ENCODE results near the gene AADACL3.
"Not testable (repeated sequence)": the region's sequence is repeated elsewhere in the genome, so short reads cannot be mapped to it uniquely, and the experiment has no call there.

Gene AADACL3

DNA sequence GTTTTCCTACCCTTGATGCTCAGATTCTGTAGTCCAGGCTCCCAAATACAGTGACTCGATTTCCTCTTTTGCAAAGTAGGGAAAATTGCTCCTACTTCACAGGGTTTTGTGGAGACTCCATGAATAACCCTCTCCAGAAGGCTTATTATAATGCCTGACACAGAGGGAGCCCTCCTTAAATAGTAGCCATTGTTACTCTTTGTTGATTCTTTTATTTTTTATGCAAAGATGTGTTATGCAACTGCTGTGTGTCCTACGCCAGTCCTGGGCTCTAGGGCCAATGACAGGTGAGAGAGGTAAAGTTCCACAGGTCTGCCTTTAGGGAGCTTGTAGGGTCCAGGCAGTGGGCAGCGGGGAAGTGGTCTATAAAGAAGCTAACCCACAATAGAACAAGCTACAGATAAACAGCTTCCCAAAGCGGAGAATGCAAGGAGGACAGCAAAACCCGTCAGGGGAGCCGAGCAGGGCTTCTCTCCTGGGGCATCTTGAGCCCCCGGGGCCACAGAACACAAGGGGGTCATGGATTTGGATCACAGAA is 1.5 kb downstream of the AADACL3 start:
- DNase-seq: no peak

DNA sequence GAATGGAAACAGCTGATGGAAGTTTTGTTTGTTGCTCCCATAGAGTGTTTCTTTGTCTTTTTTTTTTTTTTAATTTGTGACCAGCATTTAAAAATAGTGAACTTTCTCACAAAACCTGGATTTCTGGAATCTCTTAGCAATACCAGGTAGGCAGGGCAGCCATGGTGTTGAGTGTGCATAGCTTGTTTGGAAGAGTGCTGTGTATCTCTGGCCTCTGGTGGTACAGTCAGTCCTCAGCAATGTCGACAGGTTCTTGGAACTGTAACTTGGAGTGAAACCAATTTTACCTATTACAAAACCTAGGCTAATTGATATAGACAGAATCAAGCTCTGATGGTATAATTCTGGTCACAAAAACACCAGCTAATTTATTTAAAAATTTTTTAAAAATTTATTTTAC is 6.7 kb downstream of the AADACL3 start:
- DNase-seq: no peak

DNA sequence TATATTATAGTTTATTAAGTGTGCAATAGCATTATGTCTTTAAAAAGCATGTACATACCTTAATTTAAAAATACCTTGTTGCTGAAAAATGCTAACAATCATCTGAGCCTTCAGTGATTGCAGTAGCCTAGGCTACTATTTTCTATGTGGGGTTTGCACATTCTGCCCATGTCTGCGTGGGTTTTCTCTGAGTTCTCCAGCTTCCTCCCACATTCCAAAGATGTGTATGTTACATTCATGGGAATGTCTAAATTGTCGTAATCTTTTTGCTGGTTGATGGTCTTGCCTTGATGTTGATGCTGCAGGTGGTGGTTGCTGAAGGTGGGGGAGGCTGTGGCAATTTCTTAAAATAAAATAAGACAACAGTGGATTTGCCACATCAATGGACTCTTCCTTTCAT is 12.5 kb downstream of the AADACL3 start:
- no peak for DNase-seq

DNA sequence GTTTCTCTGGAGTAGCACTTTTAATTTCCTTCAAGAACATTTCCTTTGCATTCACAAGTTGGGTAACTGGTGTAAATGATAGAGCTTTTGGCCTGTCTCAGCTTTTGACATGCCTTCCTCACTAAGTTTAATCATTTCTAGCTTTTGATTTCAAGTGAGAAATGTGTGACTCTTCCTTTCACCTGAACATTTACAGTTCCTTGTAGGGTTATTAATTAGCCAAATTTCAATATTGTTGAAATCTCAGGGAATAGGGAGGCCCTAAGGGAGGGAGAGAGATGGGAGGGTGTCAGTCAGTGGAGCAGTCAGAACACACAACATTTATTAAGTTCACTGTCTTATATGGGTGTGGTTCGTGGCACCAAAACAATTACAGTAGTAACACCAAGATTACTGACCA is 14.2 kb downstream of the AADACL3 start:
- no peak for DNase-seq

DNA sequence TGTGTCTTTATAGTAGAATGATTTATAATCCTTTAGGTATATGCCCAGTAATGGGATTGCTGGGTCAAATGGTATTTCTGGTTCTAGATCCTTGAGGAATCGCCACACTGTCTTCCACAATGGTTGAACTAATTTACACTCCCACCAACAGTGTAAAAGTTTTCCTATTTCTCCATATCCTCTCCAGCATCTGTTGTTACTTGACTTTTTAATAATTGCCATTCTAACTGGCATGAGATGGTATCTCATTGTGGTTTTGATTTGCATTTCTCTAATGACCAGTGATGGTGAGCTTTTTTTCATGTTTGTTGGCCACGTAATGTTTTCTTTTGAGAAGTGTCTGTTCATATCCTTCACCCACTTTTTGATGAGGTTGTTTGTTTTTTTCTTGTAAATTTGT is 15.2 kb downstream of the AADACL3 start:
- not testable (repeated sequence) for DNase-seq

DNA sequence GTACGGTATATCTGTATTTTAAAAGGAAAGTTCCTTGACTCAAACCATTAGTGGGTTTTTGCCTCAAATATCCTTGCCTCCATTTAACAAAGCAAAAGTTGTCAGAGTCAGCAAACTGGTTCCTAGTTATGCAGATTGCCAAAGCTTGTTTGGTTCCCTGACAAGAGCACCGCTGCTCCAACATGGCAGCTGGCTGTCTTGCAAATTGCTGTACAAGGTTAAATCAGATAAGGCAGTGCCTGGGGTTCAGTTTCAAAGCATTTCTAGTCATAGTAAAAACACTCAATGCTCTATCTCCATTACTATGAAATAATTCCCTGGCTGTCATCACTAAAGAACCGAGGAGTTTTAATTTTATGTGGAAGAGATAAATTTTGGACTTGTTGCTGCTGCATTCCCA is 18.7 kb downstream of the AADACL3 start:
- no peak for DNase-seq

DNA sequence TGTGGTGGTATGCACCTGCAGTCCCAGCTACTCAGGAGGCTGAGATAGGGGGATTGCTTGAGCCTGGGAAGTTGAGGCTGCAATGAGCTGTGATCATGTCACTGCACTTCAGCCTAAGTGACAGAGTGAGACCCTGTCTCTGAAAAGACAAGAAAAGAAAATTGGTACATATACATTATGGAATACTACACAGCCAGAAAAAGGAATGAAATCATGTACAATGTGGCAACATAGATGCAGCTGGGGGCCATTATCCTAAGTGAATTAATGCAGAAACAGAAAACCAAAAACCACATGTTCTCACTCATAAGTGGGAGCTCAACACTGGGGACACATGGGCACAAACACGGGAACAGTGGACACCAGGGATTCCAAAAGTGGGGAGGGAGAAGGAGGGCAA is 23.0 kb downstream of the AADACL3 start:
- DNase-seq: no peak

DNA sequence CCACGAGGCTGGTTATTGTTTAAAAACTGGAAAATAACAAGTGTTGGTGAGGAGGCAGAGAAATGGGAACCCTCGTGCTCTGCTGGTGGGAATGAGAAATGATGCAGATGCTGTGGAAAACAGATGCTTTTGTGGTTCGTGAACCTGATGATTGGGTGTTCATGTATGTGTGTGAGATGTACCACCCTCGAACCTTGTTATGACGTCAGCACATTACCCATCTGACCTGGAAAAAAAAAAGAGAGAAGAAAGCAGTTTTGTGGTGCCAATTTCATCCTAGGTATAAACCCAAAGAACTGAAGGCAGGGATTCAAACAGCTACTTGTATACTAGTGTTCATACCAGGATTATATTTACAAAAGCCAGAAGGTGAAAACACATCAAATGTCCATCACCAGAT is 23.7 kb downstream of the AADACL3 start:
- DNase-seq: no peak

DNA sequence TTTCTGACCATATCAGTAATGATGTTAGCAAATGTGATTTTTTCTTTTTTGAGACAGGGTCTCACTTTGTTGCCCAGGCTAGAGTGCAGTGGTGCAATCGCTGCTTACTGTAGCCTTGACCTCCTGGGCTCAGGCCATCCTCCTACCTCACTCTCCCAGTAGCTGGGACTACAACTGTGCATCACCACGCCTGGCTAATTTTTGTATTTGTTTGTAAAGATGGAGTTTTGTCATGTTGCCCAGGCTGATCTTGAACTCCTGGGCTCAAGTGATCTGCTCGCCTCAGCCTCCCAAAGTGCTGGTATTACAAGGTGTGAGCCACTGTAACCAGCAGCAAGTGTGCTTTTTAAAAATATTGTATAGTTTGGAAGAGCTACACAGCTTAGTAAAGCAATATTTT is 26.0 kb downstream of the AADACL3 start:
- DNase-seq: no peak

DNA sequence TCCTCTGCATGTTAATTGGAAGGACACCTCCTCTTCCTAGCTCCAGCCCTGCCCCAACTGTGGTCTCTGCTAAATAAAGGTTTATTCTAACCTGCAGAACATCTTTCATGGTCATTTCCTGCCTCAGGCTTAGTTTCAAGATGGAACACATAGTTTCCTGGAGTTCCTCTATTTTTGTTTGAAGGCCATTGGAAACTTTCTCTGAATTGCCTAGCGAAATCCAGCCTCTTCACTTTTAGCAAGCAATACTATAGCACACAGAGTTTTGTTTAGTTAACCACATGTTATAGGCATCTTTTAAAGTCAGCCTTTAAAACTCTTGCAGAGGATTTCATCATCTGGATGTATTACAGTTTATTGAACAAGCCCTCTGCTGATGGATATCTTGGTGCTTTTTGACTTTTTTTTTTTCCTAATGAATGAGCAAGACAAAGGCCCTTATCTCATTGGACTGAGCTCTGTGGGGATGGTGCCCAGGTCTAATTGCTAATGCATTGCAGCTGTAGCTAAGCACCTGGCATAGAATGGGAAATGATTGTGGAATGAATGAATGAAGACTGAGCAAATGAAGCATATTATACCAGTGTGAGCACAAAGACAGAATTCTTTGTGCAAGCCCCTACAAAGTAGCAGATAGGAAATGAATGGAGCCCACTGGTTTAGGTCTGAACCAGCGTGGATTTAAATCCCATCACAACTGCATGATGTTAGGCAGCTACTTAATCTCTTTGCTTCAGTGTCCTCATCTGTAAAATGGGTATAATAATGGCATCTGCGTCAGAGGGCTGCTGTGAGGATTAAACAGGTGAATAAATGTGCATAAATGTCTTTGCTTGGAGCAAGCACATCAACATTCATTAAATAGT is 29.4 kb downstream of the AADACL3 start:
- no peak for DNase-seq

DNA sequence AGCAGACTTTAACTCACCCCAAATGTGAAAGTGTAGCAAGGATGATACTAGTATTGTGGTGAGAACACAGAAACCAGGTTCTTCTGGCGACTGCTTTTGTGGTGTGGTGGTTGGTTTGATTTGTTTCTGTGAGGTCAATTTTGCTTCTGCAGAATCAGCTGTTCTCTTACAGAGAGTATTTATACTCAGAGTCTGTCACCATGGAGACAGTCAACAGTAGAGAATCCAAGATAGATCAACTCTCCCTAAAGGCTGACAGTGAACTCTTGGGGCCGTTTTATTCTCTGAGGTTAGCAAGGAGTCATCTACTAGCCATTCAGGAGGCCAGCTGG is 30.0 kb downstream of the AADACL3 start, which contains the start of gene CFAP107:
Gene CFAP107, plus strand, starts transcription at position 209 of the 332 bp plus-strand sequence. CDS start 231 bp downstream, outside the sequence.
- no peak for DNase-seq

DNA sequence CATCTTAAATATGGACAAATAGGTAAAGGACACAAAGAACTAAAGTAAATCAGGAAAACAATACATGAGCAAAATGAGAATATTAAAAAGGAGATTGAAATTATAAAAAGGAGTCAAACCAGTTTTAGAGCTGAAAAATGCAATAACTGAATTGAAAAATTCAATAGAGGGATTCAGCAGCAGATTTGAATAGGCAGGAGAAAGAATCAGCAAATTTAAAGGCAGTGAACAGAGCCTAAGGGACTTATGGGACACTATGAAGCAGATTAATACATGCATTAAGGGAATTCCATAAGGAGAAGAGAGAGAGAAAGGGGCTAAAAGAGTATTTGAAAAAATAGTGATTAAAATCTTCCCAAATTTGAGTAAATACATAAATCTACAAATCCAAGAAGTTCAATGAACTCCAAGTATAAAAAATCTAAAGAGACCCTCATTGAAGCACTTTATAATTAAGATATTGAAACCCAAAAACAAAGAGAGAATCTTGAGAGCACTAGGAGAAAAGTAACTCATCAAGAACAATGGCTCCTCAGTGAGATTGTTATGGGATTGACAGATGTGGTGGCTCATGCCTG is 33.0 kb downstream of the AADACL3 start:
- DNase-seq: no peak

DNA sequence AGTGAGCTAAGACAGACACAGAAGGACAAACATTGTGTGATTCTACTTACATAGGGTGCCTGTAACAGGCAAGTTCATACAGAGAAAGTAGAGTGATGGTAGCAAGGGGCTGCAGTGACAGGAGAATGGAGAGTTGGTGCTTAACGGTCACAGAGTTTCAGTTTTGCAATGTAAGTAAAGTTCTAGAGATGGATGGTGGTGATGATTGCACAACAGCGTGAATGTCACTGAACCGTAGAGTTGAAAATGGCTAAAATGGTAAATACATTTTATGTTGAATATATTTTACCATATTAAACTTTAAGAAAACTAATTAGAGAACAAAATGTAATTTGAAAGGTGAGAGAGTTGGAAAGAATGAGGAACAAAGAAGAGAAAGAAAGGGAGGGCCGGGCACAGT is 38.8 kb downstream of the AADACL3 start:
- DNase-seq: no peak

DNA sequence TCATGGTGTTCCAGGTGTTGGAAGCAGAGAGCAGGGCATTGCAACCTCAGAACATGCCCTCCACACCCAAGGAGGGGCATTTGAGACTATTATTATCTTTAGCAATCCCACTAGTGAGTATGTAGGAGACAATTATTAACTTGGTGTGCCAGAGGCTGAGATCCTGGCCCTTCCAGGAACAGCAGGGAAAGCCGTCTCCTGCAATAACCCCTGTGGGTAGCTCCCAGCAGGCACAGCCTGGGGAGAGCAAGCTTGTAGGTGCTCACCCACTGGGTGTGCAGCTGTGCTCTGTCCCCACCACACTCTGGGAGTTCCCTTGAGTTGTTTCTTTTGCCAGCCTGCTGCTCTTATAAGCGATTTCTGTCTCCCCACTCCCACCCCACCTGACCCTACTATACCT is 40.4 kb downstream of the AADACL3 start:
- DNase-seq: no peak

DNA sequence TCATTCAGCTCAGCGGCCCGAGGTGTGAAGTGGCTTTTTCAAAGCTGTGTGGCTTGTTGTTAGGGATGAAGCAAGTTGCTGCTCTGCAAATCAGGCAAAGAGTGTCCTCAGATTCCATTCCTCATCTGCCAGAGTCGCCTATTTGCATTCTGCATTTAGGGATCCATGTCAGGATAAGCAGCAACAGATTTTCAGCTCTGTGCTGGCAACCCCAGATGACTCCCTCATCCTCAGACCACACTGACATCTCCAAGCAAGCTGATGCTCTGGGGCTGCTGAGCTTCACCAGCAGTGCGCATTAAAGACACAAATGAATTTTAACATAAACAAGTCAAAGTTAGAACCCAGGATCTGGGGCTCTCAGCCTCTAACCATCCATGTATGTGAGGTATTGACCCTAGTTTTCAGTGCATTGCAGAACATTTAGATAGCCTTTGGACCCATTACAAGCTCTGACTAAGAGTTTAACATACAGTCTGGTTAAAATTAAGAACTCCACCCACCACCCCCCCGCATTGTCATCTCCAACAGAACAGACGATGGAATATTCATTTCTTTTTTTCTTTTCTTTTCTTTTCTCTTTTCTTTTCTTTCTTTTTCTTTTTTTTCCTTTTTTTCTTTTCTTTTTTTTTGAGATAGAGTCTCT is 41.0 kb downstream of the AADACL3 start:
- no peak for DNase-seq

DNA sequence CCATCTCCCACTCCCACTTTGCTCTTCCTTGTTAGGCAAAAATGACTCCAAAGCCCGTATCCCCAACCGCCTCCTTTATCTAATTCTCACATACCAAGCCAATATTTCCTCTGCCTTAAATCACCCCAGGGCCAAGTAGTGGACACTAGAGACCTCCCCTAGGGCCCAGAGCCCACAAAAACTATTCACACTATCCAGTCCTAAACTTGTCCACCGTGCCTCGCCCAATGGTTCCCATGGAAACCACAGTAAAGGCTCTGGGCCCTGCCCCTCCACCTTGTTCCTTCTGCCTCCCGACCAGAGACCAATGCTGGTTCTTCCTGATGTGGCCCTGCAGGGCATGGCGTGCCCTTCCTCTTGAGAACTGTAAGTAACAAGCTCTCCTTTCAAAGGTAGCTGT is 41.9 kb downstream of the AADACL3 start:
- no peak for DNase-seq

DNA sequence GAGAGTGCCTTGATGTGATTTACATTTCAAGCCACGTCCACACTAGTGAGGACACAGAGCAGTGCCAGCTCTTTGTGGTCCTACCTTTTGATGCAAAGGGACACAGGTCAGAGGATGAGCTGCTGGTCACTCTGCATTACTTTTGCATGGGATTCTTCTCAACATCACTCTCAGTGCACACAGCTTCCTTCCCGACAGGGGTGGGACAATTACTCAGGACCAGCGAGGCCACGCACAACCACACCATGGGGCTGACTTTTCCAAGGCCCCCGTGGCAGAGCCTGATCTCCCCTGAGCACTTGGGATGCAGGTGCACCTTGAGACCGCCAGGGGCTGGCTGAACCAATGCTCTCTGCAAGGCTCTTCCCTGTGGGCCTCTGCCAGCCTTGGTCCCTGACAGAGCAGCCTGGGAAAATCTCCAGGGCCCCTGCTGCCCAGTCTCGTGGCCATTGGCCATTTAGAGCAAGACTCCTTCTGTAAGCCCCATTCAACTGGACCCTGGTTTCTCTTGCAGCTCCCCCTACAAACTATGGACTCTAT is 44.4 kb downstream of the AADACL3 start:
- no peak for DNase-seq

DNA sequence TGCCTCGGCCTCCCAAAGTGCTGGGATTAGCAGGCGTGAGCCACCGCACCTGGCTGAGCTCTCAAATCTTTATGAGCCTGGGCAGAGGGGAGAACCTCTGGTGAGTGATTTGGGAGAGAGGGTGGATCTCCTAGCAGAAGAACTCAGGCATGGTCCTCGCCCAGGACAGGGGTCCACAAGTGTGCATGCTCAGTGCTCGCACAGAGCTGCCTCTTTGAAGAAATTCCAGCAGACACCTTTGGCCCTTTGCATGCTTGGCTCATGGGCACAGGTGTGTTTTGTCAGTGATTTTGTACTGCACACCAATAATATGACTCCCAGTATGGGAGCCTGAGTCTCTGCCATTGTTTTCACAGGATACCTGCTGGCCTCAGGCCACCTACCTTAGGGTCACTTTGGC is 45.9 kb downstream of the AADACL3 start:
- DNase-seq: no peak

DNA sequence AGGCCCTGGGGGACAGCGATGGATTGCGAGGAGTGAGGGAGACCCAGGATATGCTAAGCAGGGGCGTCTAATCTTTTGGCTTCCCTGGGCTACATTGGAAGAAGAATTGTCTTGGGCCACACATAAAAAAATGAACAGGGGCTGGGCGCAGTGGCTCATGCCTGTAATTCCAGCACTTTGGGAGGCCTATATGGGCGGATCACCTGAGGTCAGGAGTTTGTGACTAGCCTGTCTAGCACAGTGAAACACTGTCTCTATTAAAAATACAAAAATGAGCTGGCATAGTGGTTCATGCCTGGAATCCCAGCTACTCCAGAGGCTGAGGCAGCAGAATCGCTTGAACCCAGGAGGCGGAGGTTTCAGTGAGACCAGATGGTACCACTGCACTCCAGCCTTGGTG is 46.9 kb downstream of the AADACL3 start:
- no peak for DNase-seq

DNA sequence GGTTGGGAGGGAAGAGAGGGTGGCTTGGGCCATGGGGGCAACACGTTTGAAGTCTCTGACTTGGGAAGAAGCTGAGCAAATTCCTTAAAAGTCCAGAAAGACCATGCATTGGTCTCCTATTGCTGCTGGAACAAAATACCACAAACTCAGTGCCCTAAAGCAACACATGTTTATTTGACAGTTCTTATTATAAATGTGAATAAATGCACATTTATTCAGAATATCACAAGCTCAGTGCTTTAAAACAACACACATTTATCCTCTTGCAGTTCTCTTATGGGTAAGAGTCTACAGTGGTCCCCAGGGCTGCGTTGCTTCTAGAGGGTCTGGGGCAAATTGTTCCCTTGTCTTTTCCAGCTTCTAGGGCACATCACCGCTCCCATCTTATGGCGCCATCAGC is 47.6 kb downstream of the AADACL3 start:
- DNase-seq: no peak

DNA sequence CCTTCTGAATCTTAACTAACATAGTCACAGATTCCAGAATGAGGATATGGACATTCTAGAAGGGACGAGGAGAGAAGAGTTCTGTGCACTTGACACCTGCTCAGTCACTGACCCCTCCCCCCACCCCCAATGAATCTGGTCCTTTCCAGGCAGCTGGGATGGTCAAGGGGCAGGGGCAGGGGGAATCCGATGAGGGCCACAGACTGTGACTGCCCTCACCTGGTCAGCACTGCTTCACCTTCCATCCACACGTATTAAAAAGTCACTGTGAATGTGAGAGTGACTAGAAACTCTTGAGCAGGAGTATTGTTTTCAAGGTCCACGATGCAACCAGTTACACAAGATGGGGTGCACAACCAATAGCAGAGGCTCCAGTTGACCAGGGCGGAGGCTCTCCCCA is 48.1 kb downstream of the AADACL3 start:
- no peak for DNase-seq

DNA sequence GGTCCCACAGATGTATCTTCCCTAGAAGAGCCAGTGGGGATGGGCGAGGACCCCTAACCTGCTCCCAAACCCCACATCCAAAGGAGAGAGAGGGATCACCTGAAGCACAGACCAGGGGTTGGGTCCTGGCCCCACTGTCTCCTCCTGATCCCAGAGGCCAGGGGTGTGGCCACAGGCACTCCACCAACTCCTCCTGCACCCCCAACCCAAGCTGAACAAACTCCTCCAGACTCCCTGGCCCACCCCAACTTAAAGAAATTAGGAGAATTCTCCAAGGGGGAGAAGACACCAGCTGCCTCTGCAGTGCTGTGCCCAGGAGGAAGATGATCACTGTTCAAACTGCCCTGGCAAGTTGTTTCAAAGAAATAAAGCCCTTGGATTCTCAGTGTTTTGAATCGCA is 53.1 kb downstream of the AADACL3 start:
- no peak for DNase-seq

DNA sequence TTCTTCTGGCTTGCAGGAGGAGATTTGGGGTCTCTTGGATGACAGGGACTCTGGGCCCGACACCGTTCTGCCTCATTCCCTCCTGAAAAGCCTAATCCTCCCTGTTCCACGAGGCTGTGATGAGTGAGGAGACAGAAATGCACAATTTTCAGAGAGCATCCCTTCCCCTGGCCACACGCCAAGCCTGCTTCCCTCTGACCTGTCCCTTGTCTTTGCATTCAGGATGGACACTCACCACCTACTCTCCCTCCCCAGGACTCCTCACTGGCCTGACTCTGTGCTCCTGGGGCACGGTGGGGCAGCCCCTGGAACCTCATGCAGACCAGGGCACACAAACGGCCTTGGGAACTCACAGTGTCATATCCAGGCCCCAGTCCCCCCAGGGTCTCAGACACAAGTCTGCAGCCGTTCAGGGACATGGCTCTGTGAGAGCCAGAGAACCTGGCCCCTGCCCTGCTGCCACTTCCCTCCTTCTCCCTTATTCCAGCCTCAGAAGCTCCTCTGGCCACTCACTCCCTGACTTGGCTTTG is 54.1 kb downstream of the AADACL3 start:
- no peak for DNase-seq

DNA sequence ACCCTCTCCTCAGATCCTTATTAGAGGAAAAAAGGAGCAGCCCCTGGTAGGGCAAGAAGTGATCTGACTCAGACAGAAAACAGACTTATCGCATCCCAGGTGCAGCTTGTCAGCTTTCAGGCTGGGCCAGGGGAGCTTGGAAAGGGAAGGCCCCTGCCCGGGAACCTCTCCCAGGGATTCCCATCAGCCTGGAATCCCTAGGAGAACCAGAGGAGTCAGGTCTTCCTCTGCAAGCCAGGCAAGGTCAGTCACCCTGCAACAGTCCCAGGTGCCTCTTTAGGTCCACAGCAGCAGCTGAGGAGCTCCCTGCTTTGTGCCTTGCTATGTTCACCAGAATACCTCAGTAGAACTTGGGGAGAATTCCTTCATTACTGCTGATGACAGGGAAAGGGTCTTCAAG is 54.7 kb downstream of the AADACL3 start:
- no peak for DNase-seq
